CD14-positive monocyte (primary cell): ENCODE measurements around the gene GRIN3B. TPM values are rescaled to one million over a fixed set of nuclear protein-coding genes. Genes with fewer than 3 reads are reported as not detected.

Source experiments
- DNase-seq, 3 donors: peaks; one replicate each; pipeline ENCODE4 v3.0.0-alpha.2; 2011 to 2022
- H2AFZ ChIP-seq: 2 replicates; pipeline ENCODE4 v1.6.0; 2012; ENCODE audit warnings: mild to moderate bottlenecking, low read depth, low read length, inconsistent platforms; ENCODE audit not compliant: insufficient read depth, poor library complexity, severe bottlenecking
- H3K27ac ChIP-seq, 2 donors: 1 replicate in 1 of 2; 2 replicates in 1 of 2; pipeline ENCODE4 v1.5.1; 2012 to 2013; ENCODE audit warnings: low read length in 2 of 2, control low read depth in 1 of 2, inconsistent platforms in 1 of 2, low read depth in 1 of 2, mild to moderate bottlenecking in 1 of 2
- H3K27me3 ChIP-seq, 2 donors: one replicate each; pipeline versions ENCODE4 v1.6.0 to v1.6.1; 2011 to 2013; ENCODE audit warnings: low read length in 2 of 2; ENCODE audit not compliant: control insufficient read depth in 2 of 2, insufficient read depth in 2 of 2
- H3K36me3 ChIP-seq, 2 donors: replicated peaks in 1 of 2; 1 replicate in 1 of 2; 2 replicates in 1 of 2; pipeline versions ENCODE4 v1.5.1 to v1.6.1; 2012 to 2013; ENCODE audit warnings: low read length in 2 of 2, control low read depth in 1 of 2, inconsistent platforms in 1 of 2, mild to moderate bottlenecking in 1 of 2; ENCODE audit not compliant: insufficient read depth in 2 of 2, control insufficient read depth in 1 of 2
- H3K4me1 ChIP-seq, 2 donors: 1 replicate in 1 of 2; 2 replicates in 1 of 2; pipeline versions ENCODE4 v1.5.1 to v1.6.1; 2012 to 2013; ENCODE audit warnings: low read length in 2 of 2, control low read depth in 1 of 2, inconsistent platforms in 1 of 2, mild to moderate bottlenecking in 1 of 2, moderate library complexity in 1 of 2; ENCODE audit not compliant: insufficient read depth in 2 of 2, control insufficient read depth in 1 of 2
- H3K4me2 ChIP-seq: replicated peaks from 2 replicates; pipeline ENCODE3; 2012; ENCODE audit warnings: low read length, moderate library complexity, mild to moderate bottlenecking; ENCODE audit not compliant: poor library complexity, severe bottlenecking; ENCODE audit errors: extremely low read depth
- H3K4me3 ChIP-seq, 3 experiments: fragments of 200-600 bp in 1 of 3; sonication (generic) in 1 of 3; replicated peaks in 1 of 3; 1 replicate in 2 of 3; 2 replicates in 1 of 3; pipeline ENCODE4 v1.5.1; 2011 to 2013; ENCODE audit warnings: low read length in 3 of 3, mild to moderate bottlenecking in 3 of 3, control low read depth in 2 of 3, low read depth in 2 of 3, inconsistent platforms in 1 of 3, moderate library complexity in 1 of 3
- H3K79me2 ChIP-seq: 2 replicates; pipeline ENCODE4 v1.6.0; 2012; ENCODE audit warnings: mild to moderate bottlenecking, control low read depth, inconsistent platforms, low read length, moderate library complexity; ENCODE audit not compliant: insufficient read depth
- H3K9ac ChIP-seq: 2 replicates; pipeline ENCODE4 v1.6.0; 2017; ENCODE audit warnings: low read length, mild to moderate bottlenecking; ENCODE audit not compliant: insufficient read depth, poor library complexity, severe bottlenecking
- H3K9me3 ChIP-seq, 2 donors: replicated peaks in 1 of 2; 1 replicate in 1 of 2; 2 replicates in 1 of 2; pipeline versions ENCODE4 v1.5.1 to v1.6.1; 2012 to 2013; ENCODE audit warnings: low read length in 2 of 2, control low read depth in 1 of 2; ENCODE audit not compliant: control insufficient read depth in 1 of 2, insufficient read depth in 1 of 2
- H4K20me1 ChIP-seq: 2 replicates; pipeline ENCODE4 v1.6.0; 2012; ENCODE audit warnings: mild to moderate bottlenecking, low read length, control low read depth, moderate library complexity; ENCODE audit not compliant: insufficient read depth
- H3K27ac Mint-ChIP-seq, 7 donors: one replicate each; pipeline ENCODE4 v1.8.0; 2020; ENCODE audit warnings: mild to moderate bottlenecking in 7 of 7, mixed read lengths in 7 of 7, moderate library complexity in 6 of 7, inconsistent platforms in 2 of 7
- H3K27me3 Mint-ChIP-seq, 3 donors: one replicate each; pipeline ENCODE4 v1.8.0; 2021 to 2022; ENCODE audit warnings: low read depth in 3 of 3, mild to moderate bottlenecking in 3 of 3, mixed read lengths in 3 of 3, moderate library complexity in 3 of 3, inconsistent platforms in 1 of 3
- H3K36me3 Mint-ChIP-seq, 2 donors: one replicate each; pipeline ENCODE4 v1.8.0; 2020; ENCODE audit warnings: mixed read lengths in 2 of 2, inconsistent platforms in 1 of 2, mild to moderate bottlenecking in 1 of 2
- H3K4me1 Mint-ChIP-seq: one replicate; pipeline ENCODE4 v1.8.0; 2020; ENCODE audit warnings: mild to moderate bottlenecking, mixed read lengths
- H3K4me3 Mint-ChIP-seq, 2 donors: one replicate each; pipeline ENCODE4 v1.8.0; 2020; ENCODE audit warnings: mild to moderate bottlenecking in 2 of 2, mixed read lengths in 2 of 2, moderate library complexity in 1 of 2
- H3K9me3 Mint-ChIP-seq, 7 donors: one replicate each; pipeline ENCODE4 v1.8.0; 2020 to 2022; ENCODE audit warnings: mixed read lengths in 7 of 7, mild to moderate bottlenecking in 6 of 7, moderate library complexity in 6 of 7, inconsistent platforms in 2 of 7
- CTCF ChIP-seq: fragments of 200-600 bp; IDR thresholded peaks from one replicate; pipeline ENCODE4 v1.8.0; 2022; ENCODE audit warnings: antibody characterized with exemption, mild to moderate bottlenecking
- WGBS: methylation state at CpG from one replicate; pipeline ENCODE4 v1.1.5; 2013; ENCODE audit warnings: missing lambda C conversion rate; ENCODE audit not compliant: insufficient coverage; 5-methylcytosine and 5-hydroxymethylcytosine counted together
- intact Hi-C, 2 donors: fragments of 100-400 bp; cut with micrococcal nuclease; formaldehyde crosslinking; loops; one replicate each; pipeline versions ENCODE4 v1.15.0 to v1.15.1; 2023
- polyA plus RNA-seq, 3 donors: library from polyadenylated mRNA; depleted of rRNA in 1 of 3; unstranded in 2 of 3; stranded (reverse) in 1 of 3; fragments of 300-500 nt in 2 of 3; fragments of >200 nt in 1 of 3; fragmentation: Illumina TruSeq in 2 of 3; gene quantifications; 1 replicate in 2 of 3; 2 replicates in 1 of 3; pipeline ENCODE4 v1.2.3, GENCODE V29; 2012 to 2021

The GRIN3B gene
- polyA plus RNA-seq, 3 donors = 0.13 to 0.27 TPM; not detected in 1

DNA sequence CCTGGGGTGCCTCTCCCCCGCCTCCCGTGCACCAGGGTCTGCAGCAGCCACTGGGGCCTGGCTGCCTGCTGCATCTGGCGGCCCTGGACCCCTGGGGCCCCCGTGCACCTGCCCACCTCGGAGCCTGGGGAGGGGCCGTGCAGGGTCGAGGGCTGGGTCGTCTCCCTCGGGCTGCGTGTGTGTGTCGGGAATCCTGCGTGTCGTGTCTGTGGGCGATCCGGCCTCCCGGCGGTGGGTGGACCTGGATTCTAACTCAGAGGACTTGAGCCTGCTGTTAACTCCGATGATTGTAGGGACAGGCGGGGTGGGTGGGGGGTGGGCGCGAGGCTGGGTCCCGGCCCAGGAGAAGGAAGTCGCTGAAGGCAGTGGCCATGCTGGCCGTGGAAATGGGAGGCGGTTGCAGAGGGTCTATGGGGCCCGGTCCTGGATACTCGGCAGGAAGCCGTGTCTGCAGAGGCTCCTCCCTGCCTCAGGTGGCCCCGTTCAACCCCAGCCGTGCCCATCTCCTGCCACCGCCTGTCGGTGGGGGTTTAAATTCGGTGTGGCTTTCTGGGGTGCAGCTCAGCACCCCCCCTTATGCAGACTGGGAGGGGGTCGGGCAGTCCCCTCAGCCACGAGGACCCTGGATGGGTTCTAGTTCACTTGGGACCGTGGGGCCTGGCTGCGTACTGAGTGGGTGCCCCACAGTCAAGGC is 25.5 kb upstream of the GRIN3B start:
- DNase-seq = no peak
- 87% methylated on average over 25 of the region's 37 CpGs for WGBS
- Histone ChIP-seq H3K4me1 (no peaks in the 10 kb centered on the region), H3K9me3 (peaks cover 7 to 14% of the 10 kb centered on the region in 2 donors), H3K9ac (no peak overlapping the region), H3K4me3 (no peak overlapping the region), H2AFZ (no peak overlapping the region), H3K27ac (no peak overlapping the region), H3K79me2 (no peaks in the 10 kb centered on the region), H3K27me3 (no peaks in the 10 kb centered on the region), H3K36me3 (peaks cover 41% of the 10 kb centered on the region in 2 donors), H4K20me1 (peaks cover 65% of the 10 kb centered on the region), H3K4me2 (no peak overlapping the region)
- no peaks in the 10 kb centered on the region for H3K27me3 Mint-ChIP-seq
- TF ChIP-seq CTCF = no peak
- no peak overlapping the region for H3K4me3 Mint-ChIP-seq
- H3K9me3 Mint-ChIP-seq = peaks cover 6 to 15% (median 11%) of the 10 kb centered on the region in 7 donors
- H3K36me3 Mint-ChIP-seq = peaks cover 21 to 45% of the 10 kb centered on the region in 2 donors
- intact Hi-C loops = no loop called here
- H3K4me1 Mint-ChIP-seq = no peaks in the 10 kb centered on the region
- H3K27ac Mint-ChIP-seq = no peak overlapping the region

DNA sequence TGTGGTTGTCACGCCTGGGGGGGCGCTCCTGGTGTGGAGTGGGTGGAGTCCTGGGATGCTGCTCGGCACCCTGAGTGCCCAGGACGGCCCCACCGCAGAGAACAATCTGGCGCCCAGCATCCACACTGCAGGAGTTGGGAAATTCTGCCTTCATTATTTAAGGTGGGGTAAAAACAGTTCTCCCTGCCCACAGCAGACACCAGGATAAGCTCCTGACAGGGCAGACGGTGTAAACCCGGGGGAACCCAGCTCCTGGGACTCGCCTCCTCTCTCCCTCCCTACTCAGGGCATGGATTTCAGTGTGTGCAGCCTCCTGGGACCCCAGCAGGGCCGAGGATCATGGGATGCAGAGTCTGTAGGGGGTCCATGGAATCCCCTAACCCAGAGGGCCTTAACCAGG is 23.7 kb upstream of the GRIN3B start:
- no peak overlapping the region for H3K9ac ChIP-seq
- H3K4me2 ChIP-seq = no peak overlapping the region
- Mint-ChIP-seq H3K36me3 (peaks cover 9 to 28% of the 10 kb centered on the region in 2 donors), H3K4me1 (peaks cover 3% of the 10 kb centered on the region), H3K9me3 (peaks cover 0 to 1% (median 0%) of the 10 kb centered on the region in 7 donors), H3K27me3 (peaks cover 0 to 2% (median 0%) of the 10 kb centered on the region in 3 donors), H3K4me3 (no peak overlapping the region), H3K27ac (no peak overlapping the region)
- no peaks in the 10 kb centered on the region for H3K9me3 ChIP-seq
- intact Hi-C loops = no loop called here
- H3K36me3 ChIP-seq = peaks cover 23 to 24% of the 10 kb centered on the region in 2 donors
- DNase-seq = no peak
- H3K27ac ChIP-seq = no peak overlapping the region
- no peaks in the 10 kb centered on the region for H3K4me1 ChIP-seq
- H2AFZ ChIP-seq = no peak overlapping the region
- WGBS = 92% methylated on average over 2 of the region's 10 CpGs
- TF ChIP-seq CTCF = no peak
- H3K4me3 ChIP-seq = no peak overlapping the region
- H4K20me1 ChIP-seq = peaks cover 54% of the 10 kb centered on the region
- no peaks in the 10 kb centered on the region for H3K27me3 ChIP-seq
- H3K79me2 ChIP-seq = no peaks in the 10 kb centered on the region
